ENCODE results near the gene HADHB.

DNA sequence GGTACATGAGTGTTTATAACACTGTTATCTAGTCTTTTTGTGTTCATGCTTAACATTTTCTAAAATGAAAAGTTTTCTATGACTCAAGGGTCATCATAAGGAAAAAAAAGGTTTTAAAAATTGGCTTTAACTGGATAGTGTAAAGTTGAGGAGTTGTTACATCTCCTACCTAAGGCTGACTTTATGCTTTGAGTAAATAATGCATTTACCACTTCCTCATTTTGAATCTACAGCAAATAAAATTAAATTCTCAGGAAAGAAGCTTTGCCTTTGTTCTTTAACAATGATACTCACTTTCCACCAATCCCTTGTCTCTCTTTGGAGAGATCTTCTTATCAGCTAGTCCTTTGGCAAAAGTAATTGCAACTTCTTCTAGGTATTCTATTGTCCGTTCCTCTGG lies 30.0 kb upstream of the HADHB start:
- TF ChIP-seq CTCF (conservative IDR thresholded peaks at IDR 0.05) = no peak
- TF ChIP-seq ZFX (IDR thresholded peaks at IDR 0.05) = no peak
